Fibroblast of pulmonary artery (primary cell): ENCODE data around the gene SH3TC1.
A peak's percentile ranks its signal among the peaks of the same experiment; 100 is the strongest.

Experiments
- DNase-seq: peaks from one replicate; pipeline ENCODE4 v3.0.0-alpha.2; 2010; ENCODE audit warnings: low read depth
- H3K4me3 ChIP-seq: replicated peaks from 2 replicates; pipeline ENCODE4 v1.5.1; 2011; ENCODE audit warnings: low read depth, mild to moderate bottlenecking, control low read depth, low read length, moderate library complexity
- CTCF ChIP-seq: IDR thresholded peaks from 2 replicates; pipeline ENCODE4 v1.5.1; 2011; ENCODE audit warnings: mild to moderate bottlenecking, control low read depth, low read length, inconsistent platforms; ENCODE audit errors: missing control alignments

Gene SH3TC1

DNA sequence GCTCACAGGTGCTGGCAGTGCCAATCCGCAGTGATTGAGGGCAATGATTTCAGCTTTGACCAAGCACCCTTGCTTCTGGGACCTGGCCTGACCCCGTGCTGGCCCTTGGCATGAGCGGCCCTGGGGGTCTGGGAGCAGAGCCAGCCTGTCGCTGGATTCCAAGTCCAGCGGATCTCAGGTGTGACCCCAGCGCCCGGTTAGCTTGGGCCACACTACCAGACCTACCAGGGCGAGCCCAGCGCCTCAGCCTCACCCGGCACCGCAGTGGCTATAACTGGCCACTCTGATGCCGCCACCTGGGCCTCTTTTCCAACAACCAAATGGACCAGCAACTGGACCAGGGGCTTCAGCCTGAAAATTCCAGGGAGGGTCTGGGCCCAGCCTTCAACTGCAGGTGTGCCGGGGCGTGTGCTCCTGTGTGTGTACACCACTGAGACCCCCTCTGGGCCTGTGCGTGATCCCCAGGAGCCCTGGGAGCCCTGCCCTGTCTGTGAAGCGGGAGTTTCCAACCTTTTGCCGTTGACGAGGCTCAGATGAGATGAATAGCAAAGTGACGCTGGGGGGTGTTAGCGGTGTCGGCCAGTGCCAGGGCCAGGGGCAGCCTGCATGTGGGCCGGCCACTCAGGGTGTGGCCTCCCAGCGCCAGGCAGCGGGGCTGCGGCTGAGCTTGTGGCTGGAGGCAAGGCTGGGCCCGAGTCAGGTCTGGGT, 658 bp downstream of the SH3TC1 start:
- no peak for DNase-seq
- TF ChIP-seq CTCF, result no peak
- peak overlapping the region; percentile 54 for H3K4me3 ChIP-seq

- DNase-seq, result peak; percentile 44
- TF ChIP-seq CTCF, result no peak
- H3K4me3 ChIP-seq, result peak overlapping the region; percentile 54
Measured at GRCh38 chr4:8200302-8200975, 1.3 kb downstream of the SH3TC1 start.

DNA sequence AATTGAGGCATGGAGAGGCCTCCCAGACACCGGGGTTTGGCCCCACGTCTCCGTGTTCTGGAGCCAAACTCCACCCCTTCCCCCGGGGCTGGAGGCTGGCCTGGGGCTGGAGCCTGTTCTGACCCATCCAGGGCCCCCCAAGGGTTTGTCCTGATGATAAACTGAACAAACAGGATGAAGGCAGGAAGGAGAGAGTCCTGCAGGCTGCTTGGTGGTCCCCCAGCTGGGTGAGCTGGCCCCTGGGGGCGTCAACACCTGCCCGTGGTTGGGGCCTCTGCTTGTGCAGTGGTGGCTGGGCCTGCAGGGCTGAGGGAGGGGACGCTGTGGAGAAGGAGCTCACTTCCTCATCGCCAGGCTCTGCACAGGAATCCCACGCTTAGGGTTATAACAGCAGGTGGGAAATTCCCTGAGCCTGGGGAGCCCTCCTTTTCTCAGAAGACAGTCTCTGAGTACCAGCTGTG, 2.3 kb downstream of the SH3TC1 start:
- H3K4me3 ChIP-seq, result peak overlapping the region; percentile 17
- TF ChIP-seq CTCF, result no peak
- no peak for DNase-seq

DNA sequence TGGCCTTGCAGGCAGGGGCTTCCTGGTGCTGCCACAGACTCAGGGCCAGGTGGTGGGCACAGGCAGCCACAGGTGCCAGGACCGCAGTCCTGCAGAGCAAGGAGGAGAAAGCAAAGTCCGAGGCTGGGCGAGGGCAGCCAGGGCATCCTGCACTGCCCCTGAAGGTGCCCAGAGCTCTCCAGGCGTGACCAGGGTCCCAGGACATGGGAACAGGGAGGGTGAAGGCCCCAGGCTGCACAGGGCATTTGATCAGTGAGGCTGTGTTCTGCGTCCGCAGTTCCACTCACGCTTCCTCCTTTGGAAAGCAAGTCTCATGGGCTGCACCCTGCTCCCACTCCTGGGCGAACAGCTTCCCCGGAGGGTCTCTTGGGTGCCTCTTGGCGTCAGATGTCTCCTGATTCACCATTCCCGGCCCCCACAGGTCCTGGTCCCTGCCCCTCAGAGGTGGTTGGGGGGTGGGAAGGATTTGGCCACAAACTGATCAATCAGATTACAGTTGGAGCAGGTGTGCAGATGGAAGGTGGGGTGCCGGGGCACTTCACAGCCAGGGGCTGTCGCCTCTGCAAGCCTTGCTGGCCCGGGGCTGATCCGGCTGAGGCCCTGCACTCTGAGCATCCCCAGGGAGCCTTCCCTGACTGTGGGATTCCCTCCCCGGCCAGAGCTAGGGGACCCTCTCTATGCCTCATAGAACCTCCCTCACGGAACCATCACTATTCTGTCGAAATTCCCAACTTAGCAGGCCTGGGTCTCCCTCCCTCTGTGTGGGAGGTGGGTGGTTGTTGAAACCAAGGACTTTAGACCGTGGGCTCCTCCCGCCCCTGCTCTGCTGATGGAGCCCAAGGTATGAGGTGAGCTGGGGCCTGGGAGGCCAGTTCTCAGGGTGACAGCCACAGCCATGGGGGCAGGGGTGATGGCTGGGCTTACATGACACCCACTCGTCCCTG, 3.3 kb downstream of the SH3TC1 start:
- no peak for DNase-seq
- TF ChIP-seq CTCF, result no peak
- H3K4me3 ChIP-seq, result no peak overlapping the region

DNA sequence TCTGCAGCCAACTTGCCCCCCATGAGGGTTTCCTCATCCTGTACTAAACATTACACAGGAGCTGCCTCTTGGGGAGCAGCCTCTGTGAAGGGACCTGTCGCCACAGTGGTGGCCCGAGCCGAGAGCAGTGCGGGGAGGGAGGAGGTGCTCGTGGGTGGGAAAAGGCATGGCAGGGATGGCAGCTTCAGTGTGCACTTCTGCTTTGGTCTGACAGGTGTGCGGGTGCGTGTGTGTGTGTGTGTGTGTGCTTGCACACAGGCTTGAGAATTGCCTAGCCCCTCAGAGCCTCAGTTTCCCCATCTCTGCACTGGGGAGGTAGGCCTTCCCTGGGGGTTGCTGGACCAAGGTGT, 3.9 kb downstream of the SH3TC1 start:
- no peak overlapping the region for H3K4me3 ChIP-seq
- no peak for DNase-seq
- TF ChIP-seq CTCF, result no peak

- DNase-seq, result no peak
- TF ChIP-seq CTCF, result no peak
- no peak overlapping the region for H3K4me3 ChIP-seq
Measured at GRCh38 chr4:8203817-8204216, 4.7 kb downstream of the SH3TC1 start.
